NCI-H187 (cell line): Measurements from ENCODE around the gene CMIP.
A peak's percentile ranks its signal among the peaks of the same experiment; 100 is the strongest.

Experiments
- DNase-seq, 2 experiments: peaks; one replicate each; lab custom pipeline; 2025; lab: John Stamatoyannopoulos, UW

The CMIP gene

DNA sequence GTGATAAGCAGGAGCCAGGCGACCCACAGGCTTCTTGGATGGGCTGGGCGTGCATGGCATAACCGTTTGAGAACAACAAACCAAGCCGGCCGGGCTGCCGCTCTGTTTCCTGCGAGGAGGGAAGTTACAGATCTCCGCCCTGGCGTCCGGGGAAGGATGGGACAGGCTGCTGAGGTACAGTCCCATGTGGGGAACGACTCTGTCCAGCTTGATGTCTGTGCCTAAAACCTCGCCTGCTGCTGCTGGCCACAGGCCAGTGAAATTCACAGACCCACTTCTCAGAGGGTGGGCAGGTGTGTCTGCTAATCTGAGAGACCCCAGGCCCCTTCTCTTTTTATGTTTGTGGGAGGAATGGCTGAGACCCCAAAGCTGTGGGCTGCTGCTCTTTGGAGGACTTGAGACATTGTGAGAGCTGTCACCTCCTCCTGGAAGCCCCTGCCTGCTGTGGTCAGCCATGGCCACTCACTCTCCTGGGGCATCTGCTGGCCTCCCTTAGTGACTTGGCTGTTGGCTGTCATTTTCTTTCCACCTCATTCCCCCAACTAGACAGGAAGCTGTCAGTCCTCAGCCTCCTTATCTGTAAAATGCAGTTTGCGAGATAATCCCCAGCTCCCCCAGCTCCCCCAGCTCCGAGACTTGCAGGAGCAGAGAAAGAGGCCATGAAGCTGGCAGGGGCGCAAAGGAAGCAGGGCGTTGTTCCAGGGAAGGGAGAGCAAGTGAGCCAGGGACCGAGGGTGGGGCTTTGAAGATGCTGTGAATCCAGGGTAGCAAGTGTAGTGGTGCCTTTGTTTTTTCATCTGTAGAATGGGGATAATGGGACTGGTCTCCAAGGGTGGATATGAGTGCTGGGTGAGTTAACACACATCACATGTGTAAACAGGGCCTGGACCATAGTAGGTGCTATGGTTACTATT, 51.0 kb downstream of the CMIP start:
- no peak for DNase-seq

DNA sequence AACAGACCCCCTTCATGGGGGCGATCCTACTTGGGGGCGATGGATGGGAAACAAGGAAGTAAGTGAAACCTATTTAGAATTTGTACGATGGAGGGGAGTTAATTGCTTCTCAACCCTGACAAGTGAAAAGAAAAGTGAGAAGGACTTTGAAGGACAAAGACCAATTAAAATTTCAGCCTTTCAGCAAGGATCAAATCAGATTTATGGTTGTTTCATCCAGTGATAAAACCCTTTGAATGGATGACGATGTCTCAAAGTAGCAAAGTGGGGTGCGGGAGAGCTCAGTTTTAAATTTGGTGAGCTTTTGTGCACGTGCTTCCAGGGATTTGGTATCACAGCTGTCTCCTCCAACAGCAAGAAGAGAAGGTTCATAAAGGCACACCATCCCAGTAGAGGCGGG, 51.7 kb downstream of the CMIP start:
- DNase-seq: no peak

DNA sequence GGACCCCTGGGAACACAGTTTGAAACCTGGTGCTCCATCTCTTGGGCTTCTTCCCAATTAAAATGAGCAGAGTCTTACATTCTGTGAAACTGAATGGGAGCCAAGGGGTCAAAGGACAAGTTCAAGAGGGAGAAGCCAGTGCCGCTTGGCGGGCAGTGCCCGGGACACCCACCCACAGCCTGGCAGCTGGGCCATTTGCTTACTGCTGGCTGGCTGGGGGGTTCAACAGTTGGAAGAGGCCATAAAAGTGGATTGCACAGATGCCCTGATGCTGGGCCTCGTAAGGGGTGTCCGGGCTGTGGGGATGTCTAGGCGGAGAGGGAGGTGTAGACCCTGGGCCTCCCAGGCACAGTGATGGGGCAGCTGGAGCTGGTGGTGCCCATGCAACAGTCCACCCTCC, 52.1 kb downstream of the CMIP start:
- DNase-seq: no peak

DNA sequence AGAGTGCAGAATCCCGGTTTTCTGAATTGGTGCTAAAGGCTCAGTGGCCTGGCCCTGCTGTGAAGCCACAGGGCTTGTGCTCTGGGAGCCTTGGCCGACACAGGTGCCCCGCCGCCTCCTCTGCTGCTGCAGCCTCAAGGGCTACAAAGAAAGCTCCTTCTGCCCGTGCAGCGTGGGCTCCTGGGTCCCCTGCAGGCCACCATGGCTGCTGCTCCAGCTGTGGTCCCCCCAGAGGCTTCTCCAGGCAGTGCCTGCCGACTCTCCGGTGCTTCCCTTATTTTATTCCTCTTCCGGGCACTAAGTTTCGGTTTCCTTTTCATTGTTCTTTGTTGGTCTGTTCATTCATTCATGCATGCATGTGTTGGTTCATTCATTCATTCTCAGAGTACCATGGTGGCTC, 53.1 kb downstream of the CMIP start:
- no peak for DNase-seq

DNA sequence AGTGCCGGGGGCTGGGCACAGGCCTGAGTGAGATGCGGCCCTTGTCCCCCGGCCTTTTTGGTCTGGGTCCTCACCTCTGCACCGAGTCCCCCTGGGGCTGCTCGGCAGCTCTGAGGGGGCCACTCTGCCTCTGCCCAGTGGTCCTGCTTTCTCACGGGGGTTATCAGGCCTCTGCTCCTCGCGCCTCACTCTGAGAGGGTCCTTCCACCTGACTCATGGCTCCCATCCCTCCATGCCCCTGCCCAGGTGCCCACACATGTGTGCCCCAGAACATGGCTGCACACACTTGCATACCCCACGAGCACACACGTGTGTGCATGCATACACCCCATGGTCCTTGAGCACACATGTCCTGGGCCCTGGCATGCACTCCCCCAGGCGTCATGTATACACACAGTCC, 53.7 kb downstream of the CMIP start:
- no peak for DNase-seq

DNA sequence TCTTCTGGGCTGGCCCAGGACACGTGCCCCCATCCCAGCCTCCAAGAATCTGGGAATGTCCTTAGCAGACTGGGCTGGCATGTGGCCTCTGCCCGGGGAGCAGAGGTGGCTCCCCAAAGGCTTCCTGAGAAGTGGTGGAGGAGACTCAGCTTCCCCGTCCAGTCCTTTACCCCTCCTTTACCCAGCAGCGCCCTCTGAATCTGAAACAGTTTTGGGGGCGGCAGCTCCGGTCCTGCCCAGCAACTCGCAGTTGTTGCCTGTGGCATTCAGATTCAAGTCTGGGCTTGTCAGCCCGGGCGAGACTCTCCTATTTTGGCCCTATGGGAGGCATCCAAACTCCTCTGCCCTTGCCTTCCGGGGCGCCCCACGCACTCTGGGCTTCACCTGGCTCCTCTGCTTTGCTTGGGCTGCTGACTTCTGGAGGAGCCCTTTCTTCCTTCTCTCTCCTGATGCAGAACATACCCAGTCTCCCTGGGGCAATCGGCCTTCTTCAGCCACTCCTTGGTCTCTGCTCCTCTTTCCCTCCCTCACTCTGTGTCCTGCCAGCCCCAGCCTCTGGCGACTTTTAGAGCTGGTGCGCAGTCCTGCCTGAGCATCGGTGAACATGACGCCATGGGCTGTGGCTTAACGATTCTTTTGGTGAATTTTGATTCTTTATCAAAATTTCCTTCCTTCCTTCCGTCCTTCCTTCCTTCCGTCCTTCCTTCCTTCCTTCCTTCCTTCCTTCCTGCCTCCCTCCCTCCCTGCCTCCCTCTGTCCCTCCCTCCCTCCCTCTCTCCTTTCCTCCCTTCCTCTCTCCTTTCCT, 55.2 kb downstream of the CMIP start:
- DNase-seq: no peak

DNA sequence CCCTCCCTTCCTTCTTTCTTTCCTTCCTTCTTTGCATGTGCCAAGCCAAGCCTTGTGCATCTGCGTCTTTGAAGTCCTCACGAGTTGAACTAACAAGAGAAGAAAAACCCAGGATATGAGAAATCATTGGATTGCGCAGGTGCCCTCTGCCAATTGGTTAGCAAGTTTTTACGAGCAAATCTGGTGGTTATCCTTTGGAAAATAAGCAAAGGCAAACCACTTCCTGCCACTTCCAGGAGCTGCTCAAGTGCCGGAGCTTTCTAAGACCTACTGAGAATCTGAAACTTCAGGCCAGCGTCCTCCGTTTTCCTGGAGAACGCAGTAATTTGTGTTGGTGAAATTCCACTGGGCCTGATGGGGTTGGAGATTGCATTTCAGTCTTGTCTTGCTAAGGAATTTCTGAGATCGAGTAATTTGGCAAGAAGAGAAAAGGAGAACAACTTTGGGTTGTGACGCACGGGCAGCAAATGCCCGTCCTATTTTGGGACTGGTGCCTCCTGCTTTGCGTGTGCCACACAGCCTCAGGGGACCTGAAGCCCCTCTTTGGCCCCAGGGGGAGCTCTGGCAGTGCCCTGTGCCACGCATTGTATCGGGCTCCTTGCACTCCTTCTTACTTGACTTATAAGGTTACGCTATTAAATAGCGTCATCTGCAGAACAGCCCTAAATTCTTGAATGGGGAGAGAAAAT, 56.4 kb downstream of the CMIP start:
- no peak for DNase-seq

DNA sequence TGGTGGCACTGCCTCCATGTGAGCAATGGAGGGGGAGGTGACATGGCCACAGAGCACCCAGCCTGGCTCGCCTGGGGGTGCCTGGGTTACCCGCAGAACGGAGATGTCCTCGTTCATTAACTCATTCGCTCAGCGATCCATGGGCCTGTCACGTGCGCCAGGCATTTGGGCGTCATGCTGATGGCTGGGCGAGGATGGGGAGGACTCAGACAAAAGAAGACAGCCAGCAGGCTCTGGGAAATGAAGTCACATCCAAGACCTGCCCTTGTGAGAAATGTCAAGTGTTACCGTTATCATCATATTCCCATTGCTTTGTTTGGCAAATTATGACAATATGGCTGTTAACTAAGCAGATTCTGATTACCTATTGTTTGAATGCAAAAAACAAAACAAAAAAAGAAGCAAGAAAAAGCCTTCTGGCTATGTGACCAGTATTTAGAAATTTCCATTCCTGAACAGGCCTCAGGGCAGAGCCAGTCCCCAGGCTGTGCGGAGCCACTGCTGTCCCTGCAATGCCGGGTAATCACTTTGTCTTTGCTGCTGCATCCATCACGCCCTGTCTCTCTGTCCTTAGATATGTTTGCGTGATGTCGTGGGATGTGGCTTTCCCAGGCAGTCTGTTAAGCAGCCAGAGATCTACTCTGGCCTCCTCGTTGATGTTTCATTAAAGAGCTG, 57.9 kb downstream of the CMIP start:
- DNase-seq: no peak

DNA sequence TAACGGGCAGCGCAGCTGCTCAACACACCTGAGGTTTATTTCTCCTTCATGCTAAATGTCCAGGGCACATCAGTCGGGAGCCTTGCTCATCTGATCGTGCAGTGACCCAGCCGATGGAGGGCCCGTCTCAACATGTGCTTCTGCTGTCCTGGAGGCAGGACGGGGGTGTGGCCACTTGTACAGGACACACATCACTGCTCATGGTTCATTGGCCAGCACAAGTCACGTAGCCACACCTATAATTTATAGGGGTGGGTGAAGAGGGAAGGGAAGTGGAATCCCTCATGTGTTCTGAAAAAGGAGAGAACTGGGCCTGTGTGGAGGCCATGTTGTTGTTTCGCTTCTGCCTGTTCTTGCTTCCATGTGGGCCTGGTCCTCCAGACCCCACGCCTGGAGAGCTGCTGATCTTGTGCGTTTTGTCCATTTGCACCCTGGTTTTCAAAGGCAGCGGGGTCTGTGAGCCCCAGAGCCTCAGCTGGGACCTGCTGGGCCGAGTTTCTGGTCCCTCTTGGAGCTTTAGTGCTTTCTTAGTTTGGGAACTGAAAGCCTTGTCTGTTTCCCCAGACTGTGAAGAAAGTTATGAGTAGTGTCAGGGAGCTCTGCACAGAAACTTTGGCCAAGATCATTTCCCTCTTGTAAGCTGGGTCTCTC, 60.5 kb downstream of the CMIP start:
- no peak for DNase-seq

DNA sequence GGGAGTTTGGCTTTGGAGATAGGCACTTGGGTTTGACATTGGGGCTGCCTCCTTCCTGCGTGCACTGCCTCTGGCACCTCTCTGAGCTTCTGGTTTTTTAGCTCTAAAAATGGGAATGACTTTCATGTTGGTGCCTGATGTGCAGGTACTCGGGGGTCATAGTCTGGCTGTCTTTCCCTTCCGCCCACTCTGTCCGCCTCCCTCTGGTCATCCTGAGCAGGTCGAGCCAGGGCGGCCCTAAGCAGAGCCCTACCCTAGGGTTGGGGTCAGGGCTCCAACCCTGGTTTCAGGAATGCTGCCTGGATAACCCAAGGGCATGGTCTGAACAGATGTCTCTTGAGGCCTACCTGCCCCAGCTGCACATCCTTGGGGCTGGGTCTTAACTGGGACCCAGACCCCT, 64.8 kb downstream of the CMIP start:
- DNase-seq: no peak

DNA sequence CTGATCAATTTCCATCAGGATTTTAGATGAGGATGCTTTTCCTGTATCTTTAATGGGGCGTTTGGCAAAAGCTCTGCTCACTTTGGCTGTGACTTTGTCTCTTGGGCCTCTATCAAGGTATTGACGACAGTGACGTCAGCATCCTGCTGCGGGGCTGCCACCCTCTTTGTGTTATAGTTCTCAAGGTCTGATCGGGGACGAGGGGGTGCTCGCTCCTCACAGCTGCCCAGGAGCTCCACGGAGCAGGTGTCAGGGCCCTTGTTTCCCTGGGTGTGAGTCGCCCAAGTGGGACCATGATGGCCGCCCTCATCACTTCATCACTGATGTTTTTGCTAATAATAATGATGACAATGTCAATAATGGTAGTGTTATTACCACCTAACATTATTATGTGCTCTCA, 65.4 kb downstream of the CMIP start:
- DNase-seq: no peak

DNA sequence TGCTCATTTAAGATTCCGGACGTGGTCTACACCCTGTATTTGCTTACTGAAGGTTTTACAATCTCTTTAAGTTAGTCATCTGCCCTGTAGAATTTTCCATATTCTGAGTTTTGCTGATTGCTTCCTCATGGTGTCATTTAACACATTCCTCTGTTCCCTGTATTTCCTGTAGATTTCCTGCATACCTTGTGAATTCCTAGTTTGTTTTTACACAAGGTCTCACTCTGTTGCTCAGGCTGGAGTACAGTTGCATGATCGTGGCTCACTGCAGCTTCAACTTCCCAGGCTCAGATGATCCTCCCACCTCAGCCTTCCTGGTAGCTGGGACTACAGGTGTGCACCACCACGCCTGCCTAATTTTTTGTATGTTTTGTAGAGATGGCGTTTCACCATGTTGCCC, 66.8 kb downstream of the CMIP start:
- DNase-seq: no peak

DNA sequence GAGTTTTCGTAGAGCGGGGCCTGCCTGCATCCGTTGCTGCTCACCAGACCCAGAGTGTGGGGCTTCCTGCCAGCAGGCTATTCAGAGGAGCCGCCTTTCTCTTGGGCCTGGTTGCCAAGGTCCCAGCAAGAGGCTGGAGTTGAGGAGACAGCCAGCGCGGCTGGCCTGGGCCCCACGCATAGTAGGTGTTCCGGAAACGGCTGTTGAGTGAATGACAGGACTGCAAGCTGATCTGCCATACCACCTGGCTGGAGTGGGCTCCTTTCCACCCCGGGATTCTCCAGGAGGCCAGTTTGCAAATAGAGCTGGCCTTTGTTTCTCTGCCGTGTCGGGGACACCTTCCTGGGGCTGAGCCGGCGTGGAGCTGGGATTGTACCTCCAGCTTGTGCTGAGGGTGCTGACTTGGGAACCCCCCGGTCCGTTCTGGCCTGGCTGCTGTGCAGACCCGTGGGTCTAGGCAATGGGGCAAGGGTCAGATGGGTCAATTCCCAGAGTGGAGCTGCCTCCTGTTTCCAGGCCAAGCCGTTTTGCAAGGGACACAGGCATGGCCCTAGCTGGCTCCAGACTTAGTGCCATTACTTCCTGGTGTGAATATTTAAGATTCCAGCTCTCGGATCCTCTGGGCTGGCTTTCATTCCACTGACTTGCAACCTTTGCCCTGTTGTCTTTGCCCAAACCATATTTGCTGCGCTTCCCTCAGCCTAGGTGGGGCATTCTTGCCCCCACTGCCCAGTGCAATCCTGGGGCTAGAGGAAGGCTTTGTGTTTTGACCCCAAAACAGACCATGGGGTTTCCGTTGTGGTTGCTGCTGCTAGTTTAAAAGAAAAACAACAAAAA, 68.8 kb downstream of the CMIP start:
- DNase-seq: no peak

DNA sequence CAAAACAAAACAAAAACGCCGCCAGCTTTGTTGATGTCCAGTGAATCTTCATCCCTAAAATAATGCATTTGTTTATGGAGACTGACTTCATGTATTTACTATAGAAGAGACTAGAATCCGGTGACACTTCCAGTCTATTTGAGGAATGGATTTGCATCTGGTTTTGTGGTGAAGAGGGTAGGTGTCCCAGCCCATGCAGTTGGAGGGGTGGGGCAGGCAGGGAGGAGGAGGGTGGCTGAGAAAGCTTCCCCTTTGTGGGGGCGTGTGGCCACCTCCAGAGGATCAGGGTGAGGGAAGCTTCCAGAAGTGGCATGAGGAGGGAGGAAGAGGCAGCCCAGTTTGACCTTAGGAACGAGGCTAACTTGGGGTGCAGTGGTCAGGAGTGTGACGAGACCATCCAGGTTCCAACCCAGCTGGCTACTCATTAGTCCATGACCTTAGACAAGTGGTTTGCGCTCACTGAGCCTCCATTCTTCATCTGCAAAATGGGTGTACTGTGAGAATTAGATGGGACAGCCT, 69.5 kb downstream of the CMIP start:
- DNase-seq: no peak

DNA sequence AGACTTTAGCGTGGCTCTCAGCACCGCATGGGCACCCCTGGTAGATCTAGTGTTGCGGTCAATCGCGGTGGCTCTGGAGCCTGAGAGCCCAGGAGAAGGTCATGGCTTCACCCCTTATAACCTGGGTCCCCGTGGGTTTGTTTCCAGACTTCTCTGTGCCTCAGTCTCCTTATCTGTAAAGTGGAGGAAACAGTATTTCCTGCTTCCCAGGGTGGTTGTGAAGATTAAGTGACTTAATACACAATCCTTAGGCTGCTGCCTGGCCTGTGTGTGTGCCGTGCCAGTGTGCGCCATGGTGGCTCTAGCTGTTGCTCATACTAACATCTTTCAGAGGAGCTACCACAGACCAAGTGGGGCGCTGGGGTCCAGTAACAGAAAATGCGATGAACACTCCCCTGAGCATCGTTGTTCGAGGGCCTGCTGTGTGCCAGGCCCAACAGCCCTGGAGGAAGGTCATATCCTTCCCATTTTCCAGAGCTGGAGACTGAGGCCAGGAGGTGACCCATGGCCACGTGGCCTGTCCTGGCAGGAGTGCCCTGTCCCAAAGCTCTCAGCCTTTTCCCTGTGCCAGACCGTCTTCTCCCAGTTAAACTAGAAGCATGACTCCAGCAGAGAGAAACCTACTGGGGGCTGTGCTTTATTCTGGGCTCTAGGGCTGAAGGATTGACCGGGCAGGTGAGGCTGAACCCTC, 70.1 kb downstream of the CMIP start:
- no peak for DNase-seq

DNA sequence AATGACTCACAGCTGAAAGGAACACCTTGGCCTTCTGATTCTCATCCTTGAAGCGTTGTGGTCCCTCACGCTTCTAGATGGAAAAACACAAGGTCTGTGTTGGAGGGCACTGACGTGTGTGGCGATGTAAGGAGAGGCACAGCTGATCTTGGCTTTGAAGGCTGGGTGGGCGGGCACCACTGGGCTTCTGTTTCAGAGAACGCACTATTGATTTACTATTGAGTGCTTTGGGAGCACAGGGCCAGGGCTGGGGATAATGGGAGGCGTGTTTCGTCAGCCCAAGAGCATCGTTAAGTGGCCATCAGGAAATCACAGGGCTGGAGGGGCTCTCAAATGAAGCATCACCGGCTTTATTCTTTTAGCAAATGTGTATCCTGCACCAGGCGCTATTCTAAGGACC, 70.7 kb downstream of the CMIP start:
- peak; percentile 46 to 52 for DNase-seq

DNA sequence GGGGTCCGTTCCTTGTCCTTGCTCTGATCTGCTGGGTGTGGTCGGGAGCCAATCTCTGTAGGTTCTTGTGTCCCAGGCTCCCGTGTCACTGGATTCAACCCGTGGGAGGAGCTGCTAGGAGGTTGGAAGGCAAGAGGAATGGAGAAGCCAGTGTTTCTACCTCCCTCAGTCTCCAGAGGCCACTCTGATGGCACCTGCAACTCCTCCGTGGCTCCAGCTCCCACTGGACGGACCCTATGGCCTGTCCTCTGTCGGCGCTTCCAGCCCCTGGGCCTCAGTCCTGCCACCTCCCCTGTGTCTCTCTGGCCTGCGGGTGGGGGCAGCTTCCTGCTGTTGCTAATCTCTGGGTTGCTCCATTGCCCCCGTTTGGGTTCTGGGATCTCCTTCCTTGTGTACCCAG, 71.1 kb downstream of the CMIP start:
- DNase-seq: no peak

DNA sequence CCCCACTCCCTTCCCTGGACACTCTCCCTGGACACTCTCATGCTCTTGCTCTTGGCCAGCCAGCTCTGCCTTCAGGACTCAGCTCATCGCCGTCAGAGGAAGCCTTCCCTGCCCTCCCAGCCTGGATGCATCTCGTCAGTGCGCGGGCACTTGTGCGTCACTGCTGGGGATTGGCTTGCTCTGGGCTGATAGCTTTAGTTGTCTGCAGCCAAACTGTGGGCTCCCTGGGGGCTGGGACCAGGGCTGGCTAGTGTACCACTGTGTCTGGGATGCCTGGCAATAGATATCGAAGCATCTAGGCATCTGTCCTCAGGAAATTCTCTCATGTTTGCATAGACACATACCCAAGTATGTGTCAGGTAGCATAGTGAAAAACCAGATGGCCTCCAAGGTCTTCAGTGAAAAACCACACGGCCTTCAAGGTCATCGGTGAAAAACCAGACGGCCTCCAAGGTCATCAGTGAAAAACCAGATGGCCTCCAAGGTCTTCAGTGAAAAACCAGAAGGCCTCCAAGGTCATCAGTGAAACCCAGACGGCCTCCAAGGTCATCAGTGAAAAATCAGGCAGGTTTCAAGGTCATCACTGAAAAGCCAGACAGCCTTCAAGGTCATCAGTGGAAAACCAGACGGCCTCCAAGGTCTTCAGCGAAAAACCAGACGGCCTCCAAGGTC, 72.0 kb downstream of the CMIP start:
- no peak for DNase-seq

DNA sequence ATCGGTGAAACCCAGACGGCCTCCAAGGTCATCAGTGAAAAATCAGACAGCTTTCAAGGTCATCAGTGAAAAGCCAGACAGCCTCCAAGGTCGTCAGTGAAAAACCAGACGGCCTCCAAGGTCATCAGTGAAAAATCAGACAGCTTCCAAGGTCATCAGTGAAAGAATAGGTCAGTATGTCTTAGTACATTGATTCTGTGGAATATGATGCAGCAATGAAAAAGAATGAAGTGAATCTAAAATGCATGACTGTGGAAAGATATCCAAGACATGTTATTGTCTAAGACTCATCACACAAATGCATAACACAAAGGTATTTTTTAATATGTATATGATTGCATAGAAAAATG, 72.5 kb downstream of the CMIP start:
- DNase-seq: no peak
